Small intestine (tissue), 7 donors: ENCODE results near the gene RAD51D. TPM values are rescaled to one million over a fixed set of nuclear protein-coding genes. Genes with fewer than 3 reads are reported as not detected.

Experiments used
- DNase-seq, 2 donors: peaks; one replicate each; pipeline versions ENCODE4 v3.0.0 to v3.0.0-alpha.2; 2013
- FAIRE-seq: peaks from 2 replicates; lab custom pipeline; 2012; peaks lifted over from hg19 to GRCh38; lab: Jason Lieb, UNC
- H3K27ac ChIP-seq, 3 donors: one replicate each; pipeline ENCODE4 v1.5.1; 2013; ENCODE audit warnings: low read length in 2 of 3, mild to moderate bottlenecking in 2 of 3, control low read depth in 1 of 3, inconsistent platforms in 1 of 3, low read depth in 1 of 3, moderate library complexity in 1 of 3
- H3K27me3 ChIP-seq, 3 donors: one replicate each; pipeline ENCODE4 v1.6.1; 2013; ENCODE audit warnings: low read length in 3 of 3, inconsistent platforms in 1 of 3; ENCODE audit not compliant: control insufficient read depth in 3 of 3, insufficient read depth in 3 of 3
- H3K36me3 ChIP-seq, 3 donors: one replicate each; pipeline ENCODE4 v1.6.1; 2013; ENCODE audit warnings: low read length in 3 of 3, inconsistent platforms in 1 of 3, low read depth in 1 of 3, mild to moderate bottlenecking in 1 of 3, moderate library complexity in 1 of 3; ENCODE audit not compliant: control insufficient read depth in 3 of 3, insufficient read depth in 2 of 3
- H3K4me1 ChIP-seq, 3 donors: one replicate each; pipeline ENCODE4 v1.6.1; 2013; ENCODE audit warnings: low read length in 2 of 3, inconsistent platforms in 1 of 3, low read depth in 1 of 3, mild to moderate bottlenecking in 1 of 3, moderate library complexity in 1 of 3; ENCODE audit not compliant: control insufficient read depth in 3 of 3, insufficient read depth in 2 of 3
- H3K4me3 ChIP-seq, 3 donors: one replicate each; pipeline ENCODE4 v1.5.1; 2013; ENCODE audit warnings: low read length in 3 of 3, control low read depth in 1 of 3, inconsistent platforms in 1 of 3, low read depth in 1 of 3, mild to moderate bottlenecking in 1 of 3, moderate library complexity in 1 of 3
- H3K9me3 ChIP-seq, 2 donors: one replicate each; pipeline ENCODE4 v1.6.1; 2013; ENCODE audit warnings: low read depth in 1 of 2, low read length in 1 of 2; ENCODE audit not compliant: control insufficient read depth in 2 of 2, insufficient read depth in 1 of 2
- WGBS, 3 donors: extraction: QIAGEN DNeasy Blood & Tissue Kit; methylation state at CpG; one replicate each; pipeline ENCODE4 v1.1.7; 2013; 5-methylcytosine and 5-hydroxymethylcytosine counted together
- polyA plus RNA-seq, 4 donors: library from polyadenylated mRNA; stranded (reverse) in 3 of 4; unstranded in 1 of 4; fragments of 200-250 nt in 3 of 4; fragments of 120-200 nt in 1 of 4; gene quantifications; one replicate each; pipeline versions ENCODE4 v1.2.1 to v1.2.3, GENCODE V29; 2013
- donor health status: healthy with polysubstance abuse.
- donor health status: control.
- donor health status: control.
- donor health status: Bipolar disorder and iron deficiency.
- donor health status: healthy.

The RAD51D gene
- polyA plus RNA-seq, 4 donors, result 0.89 to 12.2 (median 7.4) TPM

DNA sequence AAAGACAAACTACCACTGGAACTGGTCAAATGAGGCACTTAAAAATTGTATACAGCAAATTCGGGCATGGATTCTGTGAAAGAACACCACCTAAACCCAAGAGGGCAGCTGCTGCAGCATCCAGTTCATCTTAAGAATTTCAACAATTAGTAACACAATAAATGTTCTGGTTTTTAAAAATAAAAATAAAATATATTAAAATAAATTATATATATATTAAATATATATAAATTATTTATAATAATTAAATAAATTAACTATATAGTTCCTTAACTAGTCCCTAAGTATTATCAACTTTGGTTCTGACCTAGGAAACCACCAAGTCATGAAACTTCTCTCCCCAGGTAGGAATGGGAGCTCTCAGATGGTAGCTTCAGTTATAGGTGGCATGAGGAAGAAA lies 42.8 kb downstream of the RAD51D start:
- no peaks in the 10 kb centered on the region for H3K9me3 ChIP-seq
- peaks cover 12 to 26% (median 14%) of the 10 kb centered on the region in 3 donors for H3K4me1 ChIP-seq
- FAIRE-seq (no peak), DNase-seq (no peak)
- WGBS, 3 donors, result 81 to 89% (median 84%) methylated on average over 1 of the region's 1 CpG
- no peaks in the 10 kb centered on the region for H3K27me3 ChIP-seq
- H3K36me3 ChIP-seq, result peaks cover 0 to 5% (median 0%) of the 10 kb centered on the region in 3 donors
- H3K27ac ChIP-seq, result peak overlapping the region in 1 of 3 donors; percentile 41
- no peak overlapping the region for H3K4me3 ChIP-seq

DNA sequence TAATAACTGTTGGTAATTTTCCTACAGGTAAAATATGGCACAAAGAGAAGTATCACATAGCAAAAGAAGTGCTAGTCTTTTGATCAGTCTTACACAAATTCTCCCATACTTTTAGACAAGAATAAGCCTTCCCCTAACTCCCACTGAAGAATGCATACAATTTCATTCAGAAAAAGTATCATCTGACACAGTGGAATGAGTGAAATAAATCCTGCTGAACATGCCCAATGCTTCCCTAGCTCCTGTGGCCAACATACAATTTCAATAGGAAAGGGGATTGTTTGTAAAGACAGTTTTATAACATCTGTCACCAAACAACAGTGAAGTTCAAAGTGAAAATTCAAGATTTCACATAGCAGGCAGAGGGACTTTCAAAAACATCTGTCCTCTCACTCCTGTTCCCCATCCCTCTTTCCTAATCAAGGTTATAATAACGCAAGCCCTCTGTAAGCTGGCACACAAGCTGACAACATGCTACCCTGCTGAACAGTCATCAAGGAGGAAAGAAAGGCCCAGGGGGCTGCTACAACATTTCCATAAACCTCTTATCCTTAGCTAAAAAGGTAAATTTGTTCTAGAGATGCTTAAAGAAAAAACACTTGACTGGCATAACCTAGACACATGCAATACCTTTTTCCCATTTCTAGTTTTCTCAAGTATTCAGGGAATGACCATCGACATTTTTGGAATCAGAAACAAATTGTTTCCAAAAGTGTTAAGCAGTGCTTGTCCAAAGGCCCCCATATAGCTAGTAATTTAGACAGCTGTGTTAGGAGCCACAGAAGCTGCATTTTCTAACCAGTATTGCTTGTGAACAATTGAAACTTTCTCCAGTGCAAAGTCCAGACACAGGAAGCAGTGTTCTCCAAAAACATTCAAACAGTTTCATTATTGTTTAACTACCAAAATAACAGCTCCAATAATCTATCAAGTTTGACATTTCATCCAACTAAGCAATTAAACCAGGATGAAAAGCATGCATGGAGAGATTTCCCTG lies 44.7 kb downstream of the RAD51D start:
- Histone ChIP-seq H3K27me3 (no peaks in the 10 kb centered on the region), H3K4me1 (peaks cover 11 to 27% (median 12%) of the 10 kb centered on the region in 3 donors), H3K27ac (peak overlapping the region in 1 of 3 donors; percentile 27), H3K36me3 (peaks cover 0 to 13% (median 2%) of the 10 kb centered on the region in 3 donors), H3K9me3 (no peaks in the 10 kb centered on the region), H3K4me3 (no peak overlapping the region)
- DNase-seq (peak; percentile 57), FAIRE-seq (no peak)
- WGBS, 3 donors, result 22 to 56% (median 30%) methylated on average over 2 of the region's 2 CpGs

DNA sequence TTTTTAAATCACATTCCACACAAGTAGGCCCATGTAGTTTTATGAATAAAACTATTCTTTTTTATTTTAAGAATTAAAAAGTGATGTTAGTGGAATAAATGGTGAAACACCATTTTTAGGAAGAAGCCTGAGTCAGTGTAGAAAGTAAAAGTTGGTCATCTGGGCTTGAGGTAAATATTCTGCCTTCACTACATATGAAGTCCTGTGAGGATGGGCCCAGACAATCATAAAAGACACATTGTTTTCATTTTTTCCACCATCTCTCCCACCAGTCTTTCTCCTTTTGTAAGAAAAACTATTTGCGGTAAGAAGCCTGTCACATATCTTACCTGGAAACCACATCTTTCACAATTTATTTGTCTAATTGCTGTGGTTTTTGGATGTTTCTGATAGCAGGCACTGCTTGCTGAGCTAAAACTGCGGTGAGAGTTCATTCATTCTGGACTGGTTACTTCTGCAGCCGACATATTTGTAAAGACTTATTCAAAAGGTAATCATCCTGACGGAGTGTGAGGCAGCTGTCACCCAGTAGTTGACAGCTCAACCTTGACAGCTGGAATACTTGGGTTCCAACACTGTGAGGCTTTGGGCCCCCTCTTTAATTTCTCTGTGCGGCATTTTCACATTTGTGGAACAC lies 45.6 kb downstream of the RAD51D start:
- DNase-seq (no peak), FAIRE-seq (no peak)
- Histone ChIP-seq H3K27ac (peak overlapping the region in 1 of 3 donors; percentile 27), H3K36me3 (peaks cover 0 to 14% (median 3%) of the 10 kb centered on the region in 3 donors), H3K4me3 (no peak overlapping the region), H3K9me3 (no peaks in the 10 kb centered on the region), H3K27me3 (no peaks in the 10 kb centered on the region), H3K4me1 (peaks cover 12 to 27% (median 13%) of the 10 kb centered on the region in 3 donors)
- 16 to 55% (median 26%) methylated on average over 5 of the region's 5 CpGs for WGBS, 3 donors

DNA sequence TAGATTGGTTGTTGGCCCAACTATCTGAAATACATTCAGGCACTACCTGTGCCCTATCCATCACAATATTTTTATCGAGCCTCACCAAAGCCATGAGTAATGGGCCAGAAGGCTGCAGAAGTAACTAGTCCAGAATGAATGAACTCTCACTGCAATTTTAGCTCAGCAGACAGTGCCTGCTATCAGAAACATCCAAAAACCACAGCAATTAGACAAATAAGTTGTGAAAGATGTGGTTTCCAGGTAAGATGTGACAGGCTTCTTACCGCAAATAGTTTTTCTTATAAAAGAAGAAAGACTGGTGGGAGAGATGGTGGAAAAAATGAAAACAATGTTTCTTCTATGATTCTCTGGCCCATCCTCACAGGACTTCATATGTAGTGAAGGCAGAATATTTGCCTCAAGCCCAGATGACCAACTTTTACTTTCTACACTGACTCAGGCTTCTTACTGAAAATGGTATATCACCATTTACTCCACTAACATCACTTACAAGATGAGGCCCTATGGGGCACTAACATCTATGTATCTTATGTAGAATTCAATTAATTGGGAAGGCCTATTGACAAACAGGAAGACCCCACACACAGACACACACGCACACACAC lies 46.4 kb downstream of the RAD51D start:
- no peak for DNase-seq
- peaks cover 13 to 28% (median 17%) of the 10 kb centered on the region in 3 donors for H3K4me1 ChIP-seq
- H3K36me3 ChIP-seq, result peaks cover 0 to 10% (median 3%) of the 10 kb centered on the region in 3 donors
- H3K4me3 ChIP-seq, result no peak overlapping the region
- no peaks in the 10 kb centered on the region for H3K27me3 ChIP-seq
- no peak overlapping the region for H3K27ac ChIP-seq
- H3K9me3 ChIP-seq, result no peaks in the 10 kb centered on the region
- no peak for FAIRE-seq
- WGBS, 3 donors, result 65 to 87% (median 79%) methylated on average over 3 of the region's 3 CpGs

DNA sequence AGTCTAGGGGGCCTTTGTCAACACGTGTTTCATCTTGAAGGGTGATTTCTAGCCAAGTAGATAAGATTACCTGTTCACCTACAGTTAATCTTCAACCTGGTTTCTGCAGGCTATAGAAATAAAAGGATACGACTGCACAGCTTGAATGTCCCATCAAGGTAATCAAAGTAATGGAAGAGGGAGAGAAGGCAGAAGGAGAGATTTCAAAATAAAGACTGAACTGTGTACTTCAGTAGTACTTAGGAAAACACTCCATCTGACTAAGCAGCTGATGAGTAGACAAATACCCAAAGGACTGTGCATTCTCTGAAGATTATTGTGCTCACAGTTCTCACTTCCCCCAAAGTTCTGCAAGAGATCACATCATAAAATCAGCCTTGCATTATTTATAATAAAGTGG lies 50.3 kb downstream of the RAD51D start:
- H3K4me1 ChIP-seq, result peaks cover 7 to 24% (median 11%) of the 10 kb centered on the region in 3 donors
- H3K27ac ChIP-seq, result peak overlapping the region in 2 of 3 donors; percentile 5 to 20
- peaks cover 0 to 9% (median 5%) of the 10 kb centered on the region in 3 donors for H3K36me3 ChIP-seq
- H3K9me3 ChIP-seq, result no peaks in the 10 kb centered on the region
- DNase-seq, result peak; percentile 54 to 61
- H3K27me3 ChIP-seq, result no peaks in the 10 kb centered on the region
- no peak for FAIRE-seq
- WGBS, 3 donors, result 13 to 56% (median 23%) methylated on average over 2 of the region's 2 CpGs
- H3K4me3 ChIP-seq, result no peak overlapping the region

DNA sequence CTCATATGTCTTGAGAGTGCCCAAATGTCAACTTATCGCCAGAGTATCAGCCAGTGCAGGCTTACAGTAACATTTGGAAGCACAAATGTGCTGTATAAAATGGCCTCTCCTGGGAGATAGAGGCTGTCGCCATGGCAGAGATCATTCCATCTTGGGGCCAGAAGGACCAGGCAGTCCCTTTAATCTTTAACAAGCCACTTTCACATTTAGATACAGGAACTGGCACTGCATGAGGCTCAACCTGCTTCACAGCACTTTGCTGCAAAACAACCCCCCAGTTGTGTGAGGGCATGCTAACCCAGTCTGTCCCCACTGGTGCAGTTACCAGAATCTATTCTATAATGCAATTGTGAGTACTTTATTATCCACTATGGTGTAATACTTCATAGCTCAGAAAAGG lies 51.4 kb downstream of the RAD51D start:
- no peak overlapping the region for H3K4me3 ChIP-seq
- no peaks in the 10 kb centered on the region for H3K9me3 ChIP-seq
- no peaks in the 10 kb centered on the region for H3K27me3 ChIP-seq
- no peak for FAIRE-seq
- H3K4me1 ChIP-seq, result peaks cover 6 to 28% (median 12%) of the 10 kb centered on the region in 3 donors
- peak overlapping the region in 2 of 3 donors; percentile 17 to 20 for H3K27ac ChIP-seq
- 45 to 75% (median 51%) methylated on average over 2 of the region's 2 CpGs for WGBS, 3 donors
- peak in 1 of 2 donors; percentile 38 for DNase-seq
- H3K36me3 ChIP-seq, result peaks cover 0 to 9% (median 5%) of the 10 kb centered on the region in 3 donors

DNA sequence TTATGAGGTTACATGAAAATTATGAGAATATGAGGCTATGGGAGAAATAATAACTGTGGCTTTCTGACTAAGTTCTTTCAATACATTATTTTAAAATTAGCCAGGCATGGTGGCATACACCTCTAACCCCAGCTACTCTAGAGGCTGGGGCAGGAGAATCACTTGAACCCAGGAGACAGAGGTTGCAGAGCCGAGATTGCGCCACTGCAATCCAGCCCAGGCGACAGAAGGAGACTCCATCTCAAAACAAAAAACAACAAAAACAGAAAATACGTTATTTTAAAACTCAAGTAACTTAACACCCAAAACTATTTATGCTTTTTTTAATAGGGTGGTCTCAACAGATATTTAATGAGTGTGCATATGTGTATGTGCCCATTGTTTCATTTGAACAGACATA lies 53.8 kb downstream of the RAD51D start:
- 92 to 96% (median 95%) methylated on average over 4 of the region's 4 CpGs for WGBS, 3 donors
- no peaks in the 10 kb centered on the region for H3K27me3 ChIP-seq
- no peak for FAIRE-seq
- peaks cover 0 to 13% (median 3%) of the 10 kb centered on the region in 3 donors for H3K36me3 ChIP-seq
- H3K9me3 ChIP-seq, result no peaks in the 10 kb centered on the region
- DNase-seq, result no peak
- peaks cover 9 to 34% (median 10%) of the 10 kb centered on the region in 3 donors for H3K4me1 ChIP-seq
- H3K27ac ChIP-seq, result no peak overlapping the region
- H3K4me3 ChIP-seq, result no peak overlapping the region
